IMR-90 (cell line): Measurements from ENCODE around the gene CDH16. TPM values are rescaled to one million over a fixed set of nuclear protein-coding genes. Genes with fewer than 3 reads are reported as not detected.

ENCODE experiments used
- ATAC-seq: fragments of 200-7000 bp; cut with Tn5 transposase; 2 replicates; pipeline ENCODE4 v1.9.1; 2020; ENCODE audit warnings: low read depth, mild to moderate bottlenecking, moderate library complexity
- BruUV-seq: library from RNA; stranded (reverse); fragments of 400-500 nt; replicated peaks from 2 replicates; lab custom pipeline; 2021; lab: Mats Ljungman, UMichigan
- CTCF ChIA-PET: fragments of 300-600 bp; formaldehyde crosslinking; extraction: SDS; loops from one replicate; lab custom pipeline; 2021; ENCODE audit warnings: antibody characterized with exemption; lab: Yijun Ruan, JAX
- POLR2A ChIA-PET: fragments of 300-600 bp; sonication (Branson Sonifier 250); formaldehyde crosslinking; loops from one replicate; lab custom pipeline; 2022; ENCODE audit warnings: antibody characterized with exemption; ENCODE audit not compliant: unreplicated experiment; lab: Charles Lee
- DNase-seq: peaks from one replicate; pipeline ENCODE4 v3.0.0; 2013
- H2AFZ ChIP-seq: replicated peaks from 2 replicates; pipeline ENCODE3; 2013; ENCODE audit warnings: low read length, mild to moderate bottlenecking; ENCODE audit not compliant: poor library complexity
- H2AK5ac ChIP-seq: 2 replicates; pipeline ENCODE4 v1.6.1; 2013; ENCODE audit warnings: low read depth, low read length, inconsistent platforms
- H2AK9ac ChIP-seq: replicated peaks from 2 replicates; pipeline ENCODE3; 2013; ENCODE audit warnings: mild to moderate bottlenecking, low read depth, low read length, moderate library complexity; ENCODE audit not compliant: poor library complexity
- H2BK120ac ChIP-seq: 2 replicates; pipeline ENCODE4 v1.6.1; 2013; ENCODE audit warnings: low read depth, low read length, inconsistent platforms
- H2BK15ac ChIP-seq: 3 replicates; pipeline ENCODE4 v1.6.1; 2013; ENCODE audit warnings: low read depth, low read length, inconsistent platforms
- H2BK20ac ChIP-seq: 2 replicates; pipeline ENCODE4 v1.6.1; 2013; ENCODE audit warnings: low read depth, mild to moderate bottlenecking, inconsistent platforms, low read length, moderate library complexity
- H2BK5ac ChIP-seq: 2 replicates; pipeline ENCODE4 v1.6.1; 2013; ENCODE audit warnings: mild to moderate bottlenecking, low read depth, low read length, inconsistent platforms; ENCODE audit not compliant: poor library complexity, severe bottlenecking
- H3K14ac ChIP-seq: replicated peaks from 2 replicates; pipeline ENCODE4 v1.6.1; 2013; ENCODE audit warnings: low read depth, low read length, inconsistent platforms
- H3K18ac ChIP-seq: 2 replicates; pipeline ENCODE4 v1.6.1; 2013; ENCODE audit warnings: low read depth, low read length, control low read depth
- H3K23ac ChIP-seq: 2 replicates; pipeline ENCODE4 v1.6.1; 2013; ENCODE audit warnings: low read depth, low read length, inconsistent platforms
- H3K27ac ChIP-seq: 2 replicates; pipeline ENCODE4 v1.5.1; 2013; ENCODE audit warnings: mild to moderate bottlenecking, control low read depth, low read length; ENCODE audit not compliant: insufficient read depth
- H3K27me3 ChIP-seq: 2 replicates; pipeline ENCODE4 v1.6.1; 2013; ENCODE audit warnings: low read length; ENCODE audit not compliant: control insufficient read depth, insufficient read depth
- H3K36me3 ChIP-seq: 2 replicates; pipeline ENCODE4 v1.6.1; 2013; ENCODE audit warnings: low read length, mixed read lengths; ENCODE audit not compliant: control insufficient read depth, insufficient read depth
- H3K4ac ChIP-seq: 2 replicates; pipeline ENCODE4 v1.6.1; 2013; ENCODE audit warnings: low read depth, low read length, inconsistent platforms
- H3K4me1 ChIP-seq: 2 replicates; pipeline ENCODE4 v1.6.1; 2013; ENCODE audit warnings: low read length, mixed read lengths; ENCODE audit not compliant: control insufficient read depth, insufficient read depth
- H3K4me2 ChIP-seq: 2 replicates; pipeline ENCODE4 v1.6.1; 2013; ENCODE audit warnings: low read depth, mild to moderate bottlenecking, control low read depth, low read length, moderate library complexity
- H3K4me3 ChIP-seq: 2 replicates; pipeline ENCODE4 v1.5.1; 2013; ENCODE audit warnings: low read depth, mild to moderate bottlenecking, control low read depth, low read length, moderate library complexity; ENCODE audit not compliant: insufficient read depth
- H3K56ac ChIP-seq: 2 replicates; pipeline ENCODE4 v1.6.1; 2013; ENCODE audit warnings: low read length, inconsistent platforms; ENCODE audit not compliant: insufficient read depth; ENCODE audit errors: extremely low read depth
- H3K79me1 ChIP-seq, 2 experiments: 2 replicates each; pipeline ENCODE4 v1.6.1; 2013; ENCODE audit warnings: low read length in 2 of 2, inconsistent platforms in 1 of 2, low read depth in 1 of 2
- H3K9ac ChIP-seq: 2 replicates; pipeline ENCODE4 v1.6.1; 2013; ENCODE audit warnings: low read depth, low read length, control low read depth
- H3K9me1 ChIP-seq: 2 replicates; pipeline ENCODE4 v1.6.1; 2013; ENCODE audit warnings: low read length, inconsistent platforms; ENCODE audit not compliant: insufficient read depth
- H3K9me3 ChIP-seq: 2 replicates; pipeline ENCODE4 v1.6.1; 2013; ENCODE audit warnings: low read length; ENCODE audit not compliant: control insufficient read depth, insufficient read depth
- H4K20me1 ChIP-seq: 2 replicates; pipeline ENCODE4 v1.6.1; 2013; ENCODE audit warnings: low read length, inconsistent platforms; ENCODE audit not compliant: insufficient read depth
- H4K5ac ChIP-seq: 2 replicates; pipeline ENCODE4 v1.6.1; 2013; ENCODE audit warnings: mild to moderate bottlenecking, low read depth, low read length, control low read depth
- H4K8ac ChIP-seq, 2 experiments: 2 replicates each; pipeline ENCODE4 v1.6.1; 2013; ENCODE audit warnings: low read depth in 2 of 2, low read length in 2 of 2, control low read depth in 1 of 2, inconsistent platforms in 1 of 2
- H4K91ac ChIP-seq: 2 replicates; pipeline ENCODE4 v1.6.1; 2013; ENCODE audit warnings: low read depth, low read length, inconsistent platforms; ENCODE audit not compliant: insufficient read depth
- BHLHE40 ChIP-seq: fragments of 150-350 bp; IDR thresholded peaks from 2 replicates; pipeline ENCODE4 v1.6.1; 2016; ENCODE audit warnings: mild to moderate bottlenecking, low read depth, low read length
- CEBPB ChIP-seq: IDR thresholded peaks from 2 replicates; pipeline ENCODE4 v1.6.1; 2012; ENCODE audit warnings: low read depth, low read length, improper control_type of control experiment
- CHD1 ChIP-seq: IDR thresholded peaks from 2 replicates; pipeline ENCODE4 v1.6.1; 2012; ENCODE audit warnings: low read depth, low read length, improper control_type of control experiment
- MXI1 ChIP-seq: IDR thresholded peaks from 2 replicates; pipeline ENCODE4 v1.6.1; 2012; ENCODE audit warnings: low read depth, mild to moderate bottlenecking, low read length, moderate library complexity, borderline replicate concordance
- NFE2L2 ChIP-seq: fragments of 150-350 bp; IDR thresholded peaks from 2 replicates; pipeline ENCODE4 v1.6.1; 2016; ENCODE audit warnings: low read depth, mild to moderate bottlenecking, low read length
- RAD21 ChIP-seq: IDR thresholded peaks from 2 replicates; pipeline ENCODE4 v1.6.1; 2012; ENCODE audit warnings: low read length, improper control_type of control experiment
- RFX5 ChIP-seq: IDR thresholded peaks from 2 replicates; pipeline ENCODE4 v1.8.0; 2012; ENCODE audit warnings: low read depth, mild to moderate bottlenecking, low read length, moderate library complexity
- SMC3 ChIP-seq: fragments of 150-350 bp; IDR thresholded peaks from 2 replicates; pipeline ENCODE4 v1.6.1; 2016; ENCODE audit warnings: low read depth, mild to moderate bottlenecking, antibody characterized with exemption, low read length, moderate library complexity
- USF2 ChIP-seq: fragments of 150-350 bp; IDR thresholded peaks from 2 replicates; pipeline ENCODE4 v1.6.1; 2017; ENCODE audit warnings: mild to moderate bottlenecking, antibody characterized with exemption, low read length, low read depth
- WGBS, 2 experiments: methylation state at CpG; one replicate each; pipeline versions ENCODE4 v1.1.5 to v1.1.7; 2013; ENCODE audit warnings: missing lambda C conversion rate in 2 of 2; ENCODE audit not compliant: insufficient read length in 1 of 2; ENCODE audit errors: extremely low coverage in 2 of 2; 5-methylcytosine and 5-hydroxymethylcytosine counted together
- dilution Hi-C: fragments of 300-500 bp; cut with HindIII; formaldehyde crosslinking; loops from one replicate; pipeline ENCODE4 v1.14.3; 2018; ENCODE audit warnings: low sequenced_read_pairs; ENCODE audit not compliant: unreplicated experiment
- in situ Hi-C: fragments of 300-500 bp; cut with MboI; formaldehyde crosslinking; loops from 3 replicates; pipeline ENCODE4 v1.14.3; 2019; ENCODE audit warnings: low sequenced_read_pairs, inconsistent platforms, mixed read lengths
- intact Hi-C: fragments of 100-400 bp; cut with micrococcal nuclease; formaldehyde crosslinking; loops from 2 replicates; pipeline ENCODE4 v1.10.0; 2022
- polyA plus RNA-seq, 3 experiments: library from polyadenylated mRNA; depleted of rRNA; stranded (reverse); fragments of >200 nt; gene quantifications; 2 replicates each; pipeline ENCODE4 v1.2.3, GENCODE V29; 2012; ENCODE audit warnings: low replicate concordance in 1 of 3
- total RNA-seq: library from RNA; depleted of rRNA; stranded (reverse); fragments of >200 nt; gene quantifications from 2 replicates; pipeline ENCODE4 v1.2.3, GENCODE V29; 2012
- TF ChIP-seq, protein P1 (sequence below): conservative IDR thresholded peaks from 2 replicates; pipeline ENCODE4 v1.5.1; 2012; ENCODE audit warnings: mild to moderate bottlenecking, low read depth, low read length, improper control_type of control experiment
- TF ChIP-seq, protein P2 (sequence below): fragments of 150-350 bp; IDR thresholded peaks from 2 replicates; pipeline ENCODE4 v1.6.1; 2016; ENCODE audit warnings: low read depth, mild to moderate bottlenecking, low read length, moderate library complexity, borderline replicate concordance

CDH16 gene
- total and polyA plus RNA-seq, 2 of the 4 experiments (the other 2 are of a cell fraction), result not detected

- TF ChIP-seq USF2, result no peak
Observed at GRCh38 chr16:66894948-66895688, 23.6 kb downstream of the CDH16 start (continued).

DNA sequence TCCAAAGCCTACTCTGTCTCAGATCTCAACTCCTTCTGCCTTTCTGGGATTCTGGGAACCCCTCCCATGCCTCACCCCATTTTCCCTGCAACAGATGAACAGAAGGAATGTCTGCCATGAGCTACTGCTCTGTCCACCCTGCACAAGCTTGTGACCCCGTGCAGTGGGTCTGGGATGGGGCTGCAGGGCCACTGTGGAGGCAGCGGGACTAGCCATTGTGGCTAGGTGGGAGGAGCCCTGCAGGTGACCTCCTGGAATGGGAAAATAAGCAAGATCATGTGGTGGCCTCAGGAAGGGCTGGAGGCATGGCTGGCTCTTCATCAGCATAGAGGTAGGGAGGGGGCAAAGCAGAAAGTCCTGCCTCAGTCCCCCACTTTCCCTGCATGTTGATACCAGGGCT lies 24.6 kb downstream of the CDH16 start:
- H4K5ac ChIP-seq, result no peak overlapping the region
- no peak for ATAC-seq
- no peak overlapping the region for H2BK120ac ChIP-seq
- H3K23ac ChIP-seq, result no peak overlapping the region
- H3K4me1 ChIP-seq, result peaks cover 7% of the 10 kb centered on the region
- H3K9me1 ChIP-seq, result peaks cover 5% of the 10 kb centered on the region; the same call in 1 of the 2 replicates
- H2BK20ac ChIP-seq, result no peak overlapping the region
- no peak overlapping the region for H3K18ac ChIP-seq
- no peaks in the 10 kb centered on the region for H3K9me3 ChIP-seq
- intact Hi-C loops (loop anchor here (2.0 to 10.0 kb wide), 2 partner anchors 41 to 261 kb away; partner anchors contain the start of genes B3GNT9, CES2, CIAO2B and FBXL8), in situ Hi-C loops (no loop called here), dilution Hi-C loops (no loop called here)
- H2AK9ac ChIP-seq, result peak overlapping the region; percentile 53
- H3K36me3 ChIP-seq, result peaks cover 6% of the 10 kb centered on the region; the same call in 1 of the 2 replicates
- H3K4me3 ChIP-seq, result no peak overlapping the region
- BruUV-seq, result no TSS peak
- H3K79me1 ChIP-seq, result no peaks in the 10 kb centered on the region
- H4K8ac ChIP-seq, result no peak overlapping the region
- no peak overlapping the region for H3K27ac ChIP-seq
- H3K4ac ChIP-seq, result no peak overlapping the region
- H2BK5ac ChIP-seq, result no peak overlapping the region
- ChIA-PET CTCF (interaction anchor here (1.3 to 1.8 kb wide), 3 partner anchors 35 to 65 kb away, joined by 4 to 20 read pairs (median 6); no protein-coding TSS in a partner anchor), POLR2A (no interaction called here)
- no peak overlapping the region for H2AK5ac ChIP-seq
- H3K56ac ChIP-seq, result no peak overlapping the region
- H4K91ac ChIP-seq, result no peak overlapping the region
- TF ChIP-seq CEBPB, result no peak
- no peak for TF ChIP-seq MXI1
- no peak for TF ChIP-seq RAD21
- no peak for TF ChIP-seq SMC3
- no peak for TF ChIP-seq RFX5
- no peak for TF ChIP-seq BHLHE40
- TF ChIP-seq CHD1, result no peak
- TF ChIP-seq NFE2L2, result no peak
- TF ChIP-seq, protein P1, sequence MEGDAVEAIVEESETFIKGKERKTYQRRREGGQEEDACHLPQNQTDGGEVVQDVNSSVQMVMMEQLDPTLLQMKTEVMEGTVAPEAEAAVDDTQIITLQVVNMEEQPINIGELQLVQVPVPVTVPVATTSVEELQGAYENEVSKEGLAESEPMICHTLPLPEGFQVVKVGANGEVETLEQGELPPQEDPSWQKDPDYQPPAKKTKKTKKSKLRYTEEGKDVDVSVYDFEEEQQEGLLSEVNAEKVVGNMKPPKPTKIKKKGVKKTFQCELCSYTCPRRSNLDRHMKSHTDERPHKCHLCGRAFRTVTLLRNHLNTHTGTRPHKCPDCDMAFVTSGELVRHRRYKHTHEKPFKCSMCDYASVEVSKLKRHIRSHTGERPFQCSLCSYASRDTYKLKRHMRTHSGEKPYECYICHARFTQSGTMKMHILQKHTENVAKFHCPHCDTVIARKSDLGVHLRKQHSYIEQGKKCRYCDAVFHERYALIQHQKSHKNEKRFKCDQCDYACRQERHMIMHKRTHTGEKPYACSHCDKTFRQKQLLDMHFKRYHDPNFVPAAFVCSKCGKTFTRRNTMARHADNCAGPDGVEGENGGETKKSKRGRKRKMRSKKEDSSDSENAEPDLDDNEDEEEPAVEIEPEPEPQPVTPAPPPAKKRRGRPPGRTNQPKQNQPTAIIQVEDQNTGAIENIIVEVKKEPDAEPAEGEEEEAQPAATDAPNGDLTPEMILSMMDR, result no peak
- TF ChIP-seq, protein P2, sequence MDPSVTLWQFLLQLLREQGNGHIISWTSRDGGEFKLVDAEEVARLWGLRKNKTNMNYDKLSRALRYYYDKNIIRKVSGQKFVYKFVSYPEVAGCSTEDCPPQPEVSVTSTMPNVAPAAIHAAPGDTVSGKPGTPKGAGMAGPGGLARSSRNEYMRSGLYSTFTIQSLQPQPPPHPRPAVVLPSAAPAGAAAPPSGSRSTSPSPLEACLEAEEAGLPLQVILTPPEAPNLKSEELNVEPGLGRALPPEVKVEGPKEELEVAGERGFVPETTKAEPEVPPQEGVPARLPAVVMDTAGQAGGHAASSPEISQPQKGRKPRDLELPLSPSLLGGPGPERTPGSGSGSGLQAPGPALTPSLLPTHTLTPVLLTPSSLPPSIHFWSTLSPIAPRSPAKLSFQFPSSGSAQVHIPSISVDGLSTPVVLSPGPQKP, result no peak
- no peak overlapping the region for H2AFZ ChIP-seq
- H3K9ac ChIP-seq, result no peak overlapping the region
- H3K14ac ChIP-seq, result no peak overlapping the region
- WGBS, 2 experiments, result 71% methylated on average over 1 of the region's 2 CpGs; no CpG with 5 or more reads in 1 of the 2 experiments
- no peaks in the 10 kb centered on the region for H3K27me3 ChIP-seq
- H3K4me2 ChIP-seq, result no peak overlapping the region
- no peak overlapping the region for H2BK15ac ChIP-seq
- no peak for DNase-seq
- H4K20me1 ChIP-seq, result no peaks in the 10 kb centered on the region
